Endometrial microvascular endothelial cells (primary cell): ENCODE results near the gene PSME3IP1. TPM values are rescaled to one million over a fixed set of nuclear protein-coding genes. Genes with fewer than 3 reads are reported as not detected.

ENCODE experiments used
- in situ Hi-C: cut with HindIII; loops from 2 replicates; pipeline ENCODE4 v1.10.0; 2017; ENCODE audit warnings: low sequenced_read_pairs, low pct_unique_long_range_greater_than_20kb; ENCODE audit errors: inconsistent ontology term
- total RNA-seq: library from RNA; depleted of rRNA; stranded (reverse); fragments of >200 nt; gene quantifications from one replicate; pipeline ENCODE4 v1.2.3, GENCODE V29; 2015; ENCODE audit errors: inconsistent ontology term

PSME3IP1 gene
- 34.1 TPM for total RNA-seq

- in situ Hi-C loops = loop anchor here (10.0 kb wide), 1 partner anchor 59 kb away; the partner anchor contains the start of gene ARL2BP
Measured at GRCh38 chr16:57185945-57186871, at the start of gene PSME3IP1, which contains the start of gene RSPRY1. TSS of gene PSME3IP1 (minus strand) at chr16:57186039. CDS start at chr16:57173854, 12,185 bp downstream. TSS of gene RSPRY1 (plus strand) at chr16:57186329. CDS start at chr16:57204659, 18,330 bp downstream.

- in situ Hi-C loops = no loop called here
Measured at GRCh38 chr16:57235128-57236021, 49.5 kb upstream of the PSME3IP1 start.

- in situ Hi-C loops = no loop called here
Measured at GRCh38 chr16:57234707-57235092, 48.9 kb upstream of the PSME3IP1 start.

GRCh38 chr16:57233944-57234706, 48.3 kb upstream of the PSME3IP1 start:
- in situ Hi-C loops = no loop called here

- in situ Hi-C loops = no loop called here
Measured at GRCh38 chr16:57231821-57232350, 46.0 kb upstream of the PSME3IP1 start.

GRCh38 chr16:57229079-57229478, 43.2 kb upstream of the PSME3IP1 start:
- in situ Hi-C loops = no loop called here

GRCh38 chr16:57226701-57227621, 41.1 kb upstream of the PSME3IP1 start:
- in situ Hi-C loops = no loop called here

GRCh38 chr16:57225978-57226377, 40.1 kb upstream of the PSME3IP1 start:
- in situ Hi-C loops = no loop called here

- in situ Hi-C loops = no loop called here
Measured at GRCh38 chr16:57224651-57225335, 39.0 kb upstream of the PSME3IP1 start.

- in situ Hi-C loops = no loop called here
Measured at GRCh38 chr16:57223057-57223456, 37.2 kb upstream of the PSME3IP1 start.

GRCh38 chr16:57216968-57217367, 31.1 kb upstream of the PSME3IP1 start:
- in situ Hi-C loops = no loop called here

GRCh38 chr16:57213462-57213861, 27.6 kb upstream of the PSME3IP1 start:
- in situ Hi-C loops = no loop called here

GRCh38 chr16:57209780-57210179, 23.9 kb upstream of the PSME3IP1 start:
- in situ Hi-C loops = no loop called here

- in situ Hi-C loops = no loop called here
Measured at GRCh38 chr16:57208926-57209325, 23.1 kb upstream of the PSME3IP1 start.

GRCh38 chr16:57204675-57205074, 18.8 kb upstream of the PSME3IP1 start:
- in situ Hi-C loops = no loop called here

- in situ Hi-C loops = no loop called here
Measured at GRCh38 chr16:57203451-57203850, 17.6 kb upstream of the PSME3IP1 start.
